Measurements from ENCODE around the gene B4GAT1.

GRCh38 chr11:66329165-66329673, 18.2 kb downstream of the B4GAT1 start:
- no peak for TF ChIP-seq CTCF (IDR thresholded peaks at IDR 0.05 in 2 of 3, conservative IDR thresholded peaks at IDR 0.05 in 1 of 3; ENCODE audit: borderline replicate concordance in 1 of 3, insufficient read depth in 1 of 3, low read depth in 2 of 3, low read length in 2 of 3)
- TF ChIP-seq MAX (IDR thresholded peaks at IDR 0.05): no peak
- no peak for TF ChIP-seq CEBPB (IDR thresholded peaks at IDR 0.05; ENCODE audit: low read depth)
- no peak for TF ChIP-seq POLR2A (IDR thresholded peaks at IDR 0.05; ENCODE audit: borderline replicate concordance, extremely low read depth, insufficient read depth, insufficient read length)
- TF ChIP-seq YY1 (IDR thresholded peaks at IDR 0.05; ENCODE audit: extremely low read depth, insufficient replicate concordance, low read depth, low read length): no peak
- no peak for TF ChIP-seq SIN3A (IDR thresholded peaks at IDR 0.05; ENCODE audit: low read depth)
- no peak for TF ChIP-seq EZH2phosphoT487 (IDR thresholded peaks at IDR 0.05; ENCODE audit: borderline replicate concordance)
- TF ChIP-seq POLR2AphosphoS5 (IDR thresholded peaks at IDR 0.05; ENCODE audit: low read depth, low read length): no peak
- TF ChIP-seq EZH2 (IDR thresholded peaks at IDR 0.05): no peak
- TF ChIP-seq RAD21 (IDR thresholded peaks at IDR 0.05; ENCODE audit: low read depth): no peak
